ENCODE results near the gene DNAAF5.

DNA sequence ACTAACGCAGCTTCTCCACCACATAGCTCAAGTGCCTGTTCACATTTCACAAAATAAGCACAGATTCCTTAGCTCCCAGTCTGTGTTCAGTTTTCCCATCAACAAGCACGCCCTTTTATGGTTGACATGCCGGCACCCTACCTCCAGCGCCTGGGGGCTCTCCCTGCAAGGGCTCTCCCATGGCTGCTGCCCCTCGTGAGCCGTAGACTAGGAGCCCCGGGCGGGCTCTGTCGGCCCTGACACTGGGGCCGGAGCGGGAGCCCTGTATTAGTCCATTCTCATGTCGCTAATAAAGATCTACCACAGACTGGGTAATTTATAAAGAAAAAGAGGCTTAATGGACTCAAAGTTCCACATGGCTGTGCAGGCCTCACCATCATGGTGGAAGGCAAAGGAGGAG, 34.6 kb downstream of the DNAAF5 start:
- TF ChIP-seq, protein P1, sequence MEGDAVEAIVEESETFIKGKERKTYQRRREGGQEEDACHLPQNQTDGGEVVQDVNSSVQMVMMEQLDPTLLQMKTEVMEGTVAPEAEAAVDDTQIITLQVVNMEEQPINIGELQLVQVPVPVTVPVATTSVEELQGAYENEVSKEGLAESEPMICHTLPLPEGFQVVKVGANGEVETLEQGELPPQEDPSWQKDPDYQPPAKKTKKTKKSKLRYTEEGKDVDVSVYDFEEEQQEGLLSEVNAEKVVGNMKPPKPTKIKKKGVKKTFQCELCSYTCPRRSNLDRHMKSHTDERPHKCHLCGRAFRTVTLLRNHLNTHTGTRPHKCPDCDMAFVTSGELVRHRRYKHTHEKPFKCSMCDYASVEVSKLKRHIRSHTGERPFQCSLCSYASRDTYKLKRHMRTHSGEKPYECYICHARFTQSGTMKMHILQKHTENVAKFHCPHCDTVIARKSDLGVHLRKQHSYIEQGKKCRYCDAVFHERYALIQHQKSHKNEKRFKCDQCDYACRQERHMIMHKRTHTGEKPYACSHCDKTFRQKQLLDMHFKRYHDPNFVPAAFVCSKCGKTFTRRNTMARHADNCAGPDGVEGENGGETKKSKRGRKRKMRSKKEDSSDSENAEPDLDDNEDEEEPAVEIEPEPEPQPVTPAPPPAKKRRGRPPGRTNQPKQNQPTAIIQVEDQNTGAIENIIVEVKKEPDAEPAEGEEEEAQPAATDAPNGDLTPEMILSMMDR (IDR thresholded peaks at IDR 0.05): no peak
- TF ChIP-seq POLR2A (IDR thresholded peaks at IDR 0.05): no peak

Measured in lower leg skin (tissue), 3 donors.